ENCODE results near the gene CREB3L2. TPM values are rescaled to one million over a fixed set of nuclear protein-coding genes. Genes with fewer than 3 reads are reported as not detected.

CREB3L2 gene
- total RNA-seq, 4 donors from 2014 or later = 10.9 to 24.5 (median 14.1) TPM

DNA sequence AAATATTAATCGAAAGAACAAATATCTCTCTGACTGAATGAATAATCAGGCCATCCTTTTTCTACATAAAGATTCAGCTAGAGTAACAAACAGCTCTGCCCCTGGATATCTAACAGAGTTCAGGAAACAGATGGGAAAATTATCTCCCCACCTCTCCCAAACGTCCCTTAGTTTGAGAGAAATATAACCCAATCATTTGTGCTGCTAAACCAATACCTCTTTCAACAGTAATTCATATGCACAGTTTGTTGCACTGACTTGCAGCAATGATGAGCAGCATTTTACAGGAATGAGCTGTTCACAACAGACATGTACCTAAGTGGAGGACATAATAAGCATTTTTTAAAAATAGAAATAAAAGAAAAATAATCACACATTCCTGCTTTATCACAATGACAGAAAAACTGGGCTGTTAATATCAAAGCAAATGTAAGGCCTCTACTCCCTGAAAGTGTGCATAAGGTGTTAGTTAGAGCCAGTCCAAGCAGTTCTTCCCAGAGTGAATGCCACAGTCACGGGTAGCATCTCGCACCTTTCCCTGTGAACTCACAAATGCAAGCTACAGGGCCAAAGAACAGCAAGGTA lies 2.3 kb downstream of the CREB3L2 start:
- Histone ChIP-seq H3K27ac (peak overlapping the region; percentile 93), H3K9me3 (no peaks in the 10 kb centered on the region), H3K36me3 (no peaks in the 10 kb centered on the region), H3K27me3 (no peaks in the 10 kb centered on the region), H3K4me3 (peak overlapping the region; percentile 79), H3K4me1 (peaks cover 52% of the 10 kb centered on the region)
- no peak for TF ChIP-seq POLR2A (IDR thresholded peaks at IDR 0.05)
- no peak for TF ChIP-seq POLR2AphosphoS5 (IDR thresholded peaks at IDR 0.05)
- TF ChIP-seq, protein P1, sequence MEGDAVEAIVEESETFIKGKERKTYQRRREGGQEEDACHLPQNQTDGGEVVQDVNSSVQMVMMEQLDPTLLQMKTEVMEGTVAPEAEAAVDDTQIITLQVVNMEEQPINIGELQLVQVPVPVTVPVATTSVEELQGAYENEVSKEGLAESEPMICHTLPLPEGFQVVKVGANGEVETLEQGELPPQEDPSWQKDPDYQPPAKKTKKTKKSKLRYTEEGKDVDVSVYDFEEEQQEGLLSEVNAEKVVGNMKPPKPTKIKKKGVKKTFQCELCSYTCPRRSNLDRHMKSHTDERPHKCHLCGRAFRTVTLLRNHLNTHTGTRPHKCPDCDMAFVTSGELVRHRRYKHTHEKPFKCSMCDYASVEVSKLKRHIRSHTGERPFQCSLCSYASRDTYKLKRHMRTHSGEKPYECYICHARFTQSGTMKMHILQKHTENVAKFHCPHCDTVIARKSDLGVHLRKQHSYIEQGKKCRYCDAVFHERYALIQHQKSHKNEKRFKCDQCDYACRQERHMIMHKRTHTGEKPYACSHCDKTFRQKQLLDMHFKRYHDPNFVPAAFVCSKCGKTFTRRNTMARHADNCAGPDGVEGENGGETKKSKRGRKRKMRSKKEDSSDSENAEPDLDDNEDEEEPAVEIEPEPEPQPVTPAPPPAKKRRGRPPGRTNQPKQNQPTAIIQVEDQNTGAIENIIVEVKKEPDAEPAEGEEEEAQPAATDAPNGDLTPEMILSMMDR (IDR thresholded peaks at IDR 0.05) = no peak
- TF ChIP-seq EP300 (IDR thresholded peaks at IDR 0.05) = no peak
- WGBS = 38% methylated on average over 4 of the region's 4 CpGs
- no peak for DNase-seq (ENCODE audit: low spot score in 2 of 2)

DNA sequence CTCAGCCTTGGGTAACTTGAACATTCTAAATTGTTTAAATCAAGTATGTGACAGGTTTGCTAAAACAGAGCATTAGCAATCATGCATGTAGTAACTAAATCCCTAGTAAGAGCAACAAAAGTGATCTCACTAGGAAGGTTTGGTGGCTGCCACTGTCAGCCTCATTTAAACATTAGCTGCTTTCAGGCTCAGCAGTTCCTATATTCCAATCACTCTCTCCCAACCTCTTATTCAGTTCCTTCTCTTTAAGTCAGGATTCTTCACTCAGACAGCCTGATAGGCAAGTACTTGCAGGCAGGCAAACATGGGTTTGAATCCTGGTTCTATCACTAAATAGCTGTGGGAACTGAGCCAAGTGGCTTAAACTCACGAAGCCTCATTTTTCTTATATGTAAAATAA lies 3.6 kb downstream of the CREB3L2 start:
- H3K9me3 ChIP-seq = no peaks in the 10 kb centered on the region
- no peak for TF ChIP-seq POLR2AphosphoS5 (IDR thresholded peaks at IDR 0.05)
- no peak for TF ChIP-seq POLR2A (IDR thresholded peaks at IDR 0.05)
- no peak for TF ChIP-seq EP300 (IDR thresholded peaks at IDR 0.05)
- TF ChIP-seq, protein P1 (IDR thresholded peaks at IDR 0.05) = no peak
- H3K4me1 ChIP-seq = peaks cover 64% of the 10 kb centered on the region
- H3K27ac ChIP-seq = peak overlapping the region; percentile 7
- no peaks in the 10 kb centered on the region for H3K27me3 ChIP-seq
- H3K36me3 ChIP-seq = no peaks in the 10 kb centered on the region
- 0% methylated on average over 1 of the region's 1 CpG for WGBS
- no peak overlapping the region for H3K4me3 ChIP-seq
- DNase-seq (ENCODE audit: low spot score in 2 of 2) = no peak

DNA sequence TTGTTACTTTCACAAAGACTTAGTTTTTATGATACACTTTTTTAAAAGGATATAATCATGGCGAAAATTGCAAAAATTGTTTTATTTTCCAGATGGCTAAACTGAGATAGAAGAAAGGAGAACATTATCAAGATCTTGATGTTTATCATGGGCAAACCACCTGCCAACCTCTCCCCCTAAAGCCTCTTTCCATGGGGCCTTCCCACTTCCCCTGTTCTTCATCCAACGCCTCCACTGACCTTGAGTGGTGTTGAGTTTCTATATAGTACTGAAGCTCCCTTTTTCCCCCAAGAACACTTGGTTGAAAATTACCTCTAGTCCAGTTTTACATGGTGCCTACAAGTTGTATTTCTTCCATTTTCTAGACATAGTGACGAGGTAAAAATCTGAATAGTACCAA lies 5.0 kb downstream of the CREB3L2 start:
- TF ChIP-seq POLR2AphosphoS5 (IDR thresholded peaks at IDR 0.05) (no peak), POLR2A (IDR thresholded peaks at IDR 0.05) (no peak), EP300 (IDR thresholded peaks at IDR 0.05) (no peak)
- TF ChIP-seq, protein P1 (IDR thresholded peaks at IDR 0.05) = no peak
- no peaks in the 10 kb centered on the region for H3K9me3 ChIP-seq
- H3K4me3 ChIP-seq = no peak overlapping the region
- H3K27ac ChIP-seq = no peak overlapping the region
- DNase-seq (ENCODE audit: low spot score in 2 of 2) = no peak
- no peaks in the 10 kb centered on the region for H3K27me3 ChIP-seq
- H3K36me3 ChIP-seq = no peaks in the 10 kb centered on the region
- peaks cover 78% of the 10 kb centered on the region for H3K4me1 ChIP-seq
- 53% methylated on average over 3 of the region's 3 CpGs for WGBS

DNA sequence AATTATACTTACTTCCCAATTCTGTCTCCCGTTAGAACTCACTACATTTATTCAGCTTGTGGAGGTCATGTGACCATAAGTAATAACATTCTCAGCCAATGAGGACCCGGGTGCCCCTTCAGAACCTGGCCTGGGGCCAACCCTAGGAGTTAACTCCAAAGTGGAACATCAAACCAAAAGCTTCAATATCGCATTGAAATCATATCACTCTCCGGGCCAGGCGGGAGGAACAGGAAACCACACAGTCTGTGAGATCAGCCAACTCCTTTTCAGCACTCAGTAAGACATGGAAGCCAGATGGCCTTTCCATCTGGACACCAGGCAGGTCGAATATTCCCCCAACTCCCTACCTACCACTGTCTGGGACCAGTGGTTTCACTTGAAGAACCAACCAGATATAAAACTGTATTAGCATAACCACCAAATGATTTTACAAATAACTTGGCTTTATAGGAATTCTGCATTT lies 5.5 kb downstream of the CREB3L2 start:
- no peak overlapping the region for H3K27ac ChIP-seq
- H3K4me1 ChIP-seq = peaks cover 83% of the 10 kb centered on the region
- H3K36me3 ChIP-seq = no peaks in the 10 kb centered on the region
- TF ChIP-seq, protein P1 (IDR thresholded peaks at IDR 0.05) = no peak
- no peak for TF ChIP-seq EP300 (IDR thresholded peaks at IDR 0.05)
- no peak for TF ChIP-seq POLR2A (IDR thresholded peaks at IDR 0.05)
- no peak overlapping the region for H3K4me3 ChIP-seq
- no peaks in the 10 kb centered on the region for H3K27me3 ChIP-seq
- peak in 1 of 2 donors; percentile 73 for DNase-seq (ENCODE audit: low spot score in 2 of 2)
- 52% methylated on average over 6 of the region's 6 CpGs for WGBS
- no peaks in the 10 kb centered on the region for H3K9me3 ChIP-seq

DNA sequence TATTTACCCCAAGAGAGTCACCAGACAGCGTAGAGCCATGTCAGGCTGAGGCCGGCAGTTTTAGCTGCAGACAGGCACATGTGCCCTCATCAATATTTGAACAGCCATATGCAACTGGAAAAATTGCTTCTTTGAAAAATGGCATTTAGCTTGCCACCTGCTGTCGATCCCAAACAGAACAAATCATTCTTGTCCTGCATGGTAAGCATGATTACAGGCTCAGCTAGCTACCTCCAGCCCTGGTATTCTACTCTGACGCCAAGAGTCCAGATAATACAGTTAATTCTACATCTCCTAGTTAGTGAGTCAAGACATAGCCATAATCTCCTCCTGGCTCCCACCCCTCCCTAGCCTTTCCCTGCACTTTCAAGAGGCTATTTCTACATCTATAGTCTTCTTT lies 7.7 kb downstream of the CREB3L2 start:
- H3K27ac ChIP-seq = peak overlapping the region; percentile 72
- no peak for DNase-seq (ENCODE audit: low spot score in 2 of 2)
- H3K27me3 ChIP-seq = no peaks in the 10 kb centered on the region
- H3K36me3 ChIP-seq = no peaks in the 10 kb centered on the region
- H3K4me3 ChIP-seq = no peak overlapping the region
- WGBS = 95% methylated on average over 4 of the region's 4 CpGs
- TF ChIP-seq POLR2AphosphoS5 (IDR thresholded peaks at IDR 0.05) (no peak), EP300 (IDR thresholded peaks at IDR 0.05) (no peak), POLR2A (IDR thresholded peaks at IDR 0.05) (no peak)
- TF ChIP-seq, protein P1 (IDR thresholded peaks at IDR 0.05) = no peak
- H3K9me3 ChIP-seq = no peaks in the 10 kb centered on the region
- H3K4me1 ChIP-seq = peaks cover 88% of the 10 kb centered on the region

Measured in suprapubic skin (tissue), 4 donors.